CD4-positive, alpha-beta T cell treated with Interferon alpha-2 for 1 hour (primary cell): ENCODE measurements around the gene TMBIM1.

ENCODE experiments used
- DNase-seq, 2 donors: peaks; one replicate each; pipeline ENCODE4 v3.0.0-alpha.2; 2020 to 2022

TMBIM1 gene

GRCh38 chr2:218292048-218293014 is at the start of gene TMBIM1:
TMBIM1 (minus strand) TSS chr2:218292503; CDS start chr2:218282141, 10,362 bp downstream.
- DNase-seq, result peak; percentile 81 to 88

- DNase-seq, result no peak
Measured at GRCh38 chr2:218341381-218341780, 49.1 kb upstream of the TMBIM1 start.

- no peak for DNase-seq
Measured at GRCh38 chr2:218340656-218341055, 48.4 kb upstream of the TMBIM1 start.

GRCh38 chr2:218334531-218334930 is 42.2 kb upstream of the TMBIM1 start:
- no peak for DNase-seq

GRCh38 chr2:218332920-218333645 is 40.8 kb upstream of the TMBIM1 start:
- peak in 1 of 2 donors; percentile 18 for DNase-seq

GRCh38 chr2:218332288-218332687 is 40.0 kb upstream of the TMBIM1 start:
- no peak for DNase-seq

- DNase-seq, result no peak
Measured at GRCh38 chr2:218331745-218332144, 39.4 kb upstream of the TMBIM1 start.

GRCh38 chr2:218329826-218330593 is 37.7 kb upstream of the TMBIM1 start:
- no peak for DNase-seq

GRCh38 chr2:218329027-218329825 is 36.9 kb upstream of the TMBIM1 start:
- no peak for DNase-seq

GRCh38 chr2:218328294-218328693 is 36.0 kb upstream of the TMBIM1 start:
- no peak for DNase-seq

GRCh38 chr2:218327451-218328210 is 35.3 kb upstream of the TMBIM1 start:
- no peak for DNase-seq

- no peak for DNase-seq
Measured at GRCh38 chr2:218326315-218326714, 34.0 kb upstream of the TMBIM1 start.

- no peak for DNase-seq
Measured at GRCh38 chr2:218325566-218326160, 33.4 kb upstream of the TMBIM1 start.

GRCh38 chr2:218323526-218324472 is 31.5 kb upstream of the TMBIM1 start:
- no peak for DNase-seq

GRCh38 chr2:218322768-218323525 is 30.6 kb upstream of the TMBIM1 start:
- DNase-seq, result peak; percentile 53 to 63

GRCh38 chr2:218320704-218321336 is 28.5 kb upstream of the TMBIM1 start:
- DNase-seq, result no peak

- no peak for DNase-seq
Measured at GRCh38 chr2:218319813-218320365, 27.6 kb upstream of the TMBIM1 start.

GRCh38 chr2:218318241-218318640 is 25.9 kb upstream of the TMBIM1 start:
- no peak for DNase-seq
